Measurements from ENCODE around the gene NRCAM. TPM values are rescaled to one million over a fixed set of nuclear protein-coding genes. Genes with fewer than 3 reads are reported as not detected.

The NRCAM gene
- total and polyA plus RNA-seq, 10 of the 15 experiments (the other 5 are each of a cell fraction or from before 2014, with no cell fraction given), result 0.30 to 2.0 (median 1.0) TPM

- H3K27me3 ChIP-seq (replicated peaks in 1 of 2; ENCODE audit: control insufficient read depth in 2 of 2, insufficient read depth in 2 of 2, low read length in 1 of 2), result no peaks in the 10 kb centered on the region
- H3K79me2 ChIP-seq (ENCODE audit: control insufficient read depth, insufficient read depth, low read length), result no peaks in the 10 kb centered on the region
- in situ Hi-C loops (cut with MboI) (no loop called here), intact Hi-C loops (cut with micrococcal nuclease; ENCODE audit: unreplicated experiment) (no loop called here)
- no TSS peak for BruUV-seq (replicated peaks)
- SMC1A ChIA-PET (ENCODE audit: uncharacterized antibody, unreplicated experiment), result interaction anchor here (1.2 to 1.4 kb wide), 3 partner anchors 14 to 316 kb away, joined by 3 to 5 read pairs (median 4); no protein-coding TSS in a partner anchor
- DNase-seq (ENCODE audit: low read depth, low spot score) (no peak), FAIRE-seq (no peak), ATAC-seq (no peak)
- CTCF ChIA-PET, result interaction anchor here (1.1 to 4.1 kb wide), 5 partner anchors 14 to 316 kb away, joined by 3 to 48 read pairs (median 22); partner anchors contain the start of gene PNPLA8
- TF ChIP-seq E2F4 (IDR thresholded peaks at IDR 0.05; ENCODE audit: low read depth, low read length) (no peak), ZNF384 (IDR thresholded peaks at IDR 0.05; ENCODE audit: borderline replicate concordance, low read depth, low read length) (no peak), E2F8 (IDR thresholded peaks at IDR 0.05; ENCODE audit: low read depth, partially characterized antibody) (no peak), STAT1 (conservative IDR thresholded peaks at IDR 0.05) (no peak), YBX1 (IDR thresholded peaks at IDR 0.05) (no peak), CBFB (IDR thresholded peaks at IDR 0.05; ENCODE audit: low read depth) (no peak)
- H3K36me3 ChIP-seq (ENCODE audit: control insufficient read depth in 2 of 2, insufficient read depth in 2 of 2, low read length in 1 of 2), result peaks cover 0 to 3% of the 10 kb centered on the region in 2 experiments; a peak in 2 of 4 replicates
- no peak overlapping the region for H3K4me2 ChIP-seq (ENCODE audit: control insufficient read depth, insufficient read depth)
- H3K9me3 ChIP-seq (replicated peaks; ENCODE audit: control insufficient read depth, insufficient read depth, low read length), result no peaks in the 10 kb centered on the region; the same call in 2 of the 3 replicates
- RAD21 ChIA-PET (ENCODE audit: unreplicated experiment), result interaction anchor here (1.1 kb wide), 1 partner anchor 318 kb away, joined by 3 read pairs; no protein-coding TSS in a partner anchor
- no peak overlapping the region for H3K9ac ChIP-seq (ENCODE audit: control insufficient read depth, insufficient read depth, low read length)
- WGBS (ENCODE audit: insufficient coverage, insufficient replicate concordance, low lambda C conversion rate, missing lambda C conversion rate), result 100% methylated on average over 1 of the region's 1 CpG
- no peaks in the 10 kb centered on the region for H4K20me1 ChIP-seq (ENCODE audit: control insufficient read depth, insufficient read depth)
- POLR2A ChIA-PET, result no interaction called here
- no peak overlapping the region for H2AFZ ChIP-seq (ENCODE audit: control insufficient read depth, low read depth, low read length)
- H3K27ac ChIP-seq (ENCODE audit: control insufficient read depth, insufficient read depth), result no peak overlapping the region
- H3K4me3 ChIP-seq, result no peak overlapping the region
- H3K4me1 ChIP-seq (ENCODE audit: control insufficient read depth, insufficient read depth, low read length), result peaks cover 4% of the 10 kb centered on the region; the same call in 1 of the 2 replicates
Observed at GRCh38 chr7:108499566-108499965, 43.3 kb upstream of the NRCAM start.
